Ramos (cell line): Measurements from ENCODE around the gene SMIM35.
"Not testable (repeated sequence)": the region's sequence is repeated elsewhere in the genome, so short reads cannot be mapped to it uniquely, and the experiment has no call there.

Experiments used
- in situ Hi-C: fragments of 300-500 bp; cut with MboI; formaldehyde crosslinking; loops from one replicate; pipeline ENCODE4 v1.14.3; 2022; ENCODE audit warnings: low sequenced_read_pairs; ENCODE audit not compliant: unreplicated experiment

The SMIM35 gene

DNA sequence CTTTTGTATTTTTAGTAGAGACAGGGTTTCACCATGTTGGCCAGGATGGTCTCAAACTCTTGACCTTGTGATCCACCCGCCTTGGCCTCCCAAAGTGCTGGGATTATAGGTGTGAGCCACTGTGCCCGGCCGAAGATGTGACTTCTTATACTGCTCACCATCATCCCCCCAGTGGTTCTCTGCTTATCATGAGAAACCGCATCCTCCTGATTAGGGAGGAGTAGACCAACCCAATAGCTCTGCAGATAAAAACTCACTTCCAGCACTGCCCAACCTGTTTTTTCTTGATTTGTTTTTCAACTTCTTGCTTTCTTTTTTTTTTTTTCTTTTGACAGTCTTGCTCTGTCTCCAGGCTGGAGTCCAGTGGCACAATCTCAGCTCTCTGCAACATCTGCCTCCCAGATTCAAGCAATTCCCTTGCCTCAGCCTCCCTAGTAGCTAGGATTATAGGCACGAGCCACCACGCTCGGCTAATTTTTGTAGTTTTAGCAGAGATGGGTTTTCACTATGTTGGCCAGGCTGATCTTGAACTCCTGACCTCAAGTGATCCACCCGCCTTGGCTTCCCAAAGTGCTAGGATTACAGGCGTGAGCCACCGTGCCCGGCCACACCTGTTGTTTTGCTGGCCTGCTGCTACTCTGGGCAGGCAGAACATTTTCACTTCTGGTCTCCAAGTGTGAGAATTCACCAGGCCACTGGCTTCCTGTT, 79.0 kb downstream of the SMIM35 start:
- in situ Hi-C loops = not testable (repeated sequence)

DNA sequence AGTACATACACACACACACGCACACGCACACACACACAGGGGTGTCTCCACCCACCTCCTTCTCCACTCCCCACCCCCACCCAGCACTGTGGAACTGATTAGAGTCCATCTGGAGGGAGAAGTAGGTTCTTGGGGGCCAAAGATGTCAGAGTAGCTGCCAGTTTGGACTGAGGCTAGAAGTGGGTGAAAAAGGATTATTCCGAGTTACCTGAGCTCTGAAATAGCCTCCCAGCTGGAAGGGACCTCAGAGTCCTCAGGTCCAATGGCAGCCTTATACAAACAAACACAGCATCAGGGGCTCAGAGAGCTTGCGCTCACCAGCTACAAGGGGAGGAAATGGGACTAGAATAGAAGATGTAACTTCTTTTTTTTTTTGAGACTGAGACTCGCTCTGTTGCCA, 79.7 kb downstream of the SMIM35 start:
- in situ Hi-C loops = no loop called here

DNA sequence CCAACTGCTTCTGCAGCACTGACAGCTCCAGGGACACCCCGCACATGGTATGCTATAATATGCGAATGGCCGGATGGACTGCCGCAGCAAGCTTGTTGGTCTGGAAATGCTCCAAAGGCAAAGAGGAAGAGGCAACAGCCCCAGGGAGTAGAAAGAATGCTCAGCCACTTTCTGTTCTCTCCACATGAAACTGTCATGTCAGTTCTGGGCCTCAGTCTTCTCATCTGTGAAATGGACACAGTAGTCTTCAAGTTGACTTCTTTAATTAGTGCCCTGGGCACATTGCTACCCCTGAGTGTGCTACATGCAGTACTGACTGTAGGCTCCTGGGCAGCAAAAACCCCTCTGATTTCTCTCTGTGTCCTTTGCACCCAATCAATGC, 80.6 kb downstream of the SMIM35 start:
- in situ Hi-C loops = no loop called here

DNA sequence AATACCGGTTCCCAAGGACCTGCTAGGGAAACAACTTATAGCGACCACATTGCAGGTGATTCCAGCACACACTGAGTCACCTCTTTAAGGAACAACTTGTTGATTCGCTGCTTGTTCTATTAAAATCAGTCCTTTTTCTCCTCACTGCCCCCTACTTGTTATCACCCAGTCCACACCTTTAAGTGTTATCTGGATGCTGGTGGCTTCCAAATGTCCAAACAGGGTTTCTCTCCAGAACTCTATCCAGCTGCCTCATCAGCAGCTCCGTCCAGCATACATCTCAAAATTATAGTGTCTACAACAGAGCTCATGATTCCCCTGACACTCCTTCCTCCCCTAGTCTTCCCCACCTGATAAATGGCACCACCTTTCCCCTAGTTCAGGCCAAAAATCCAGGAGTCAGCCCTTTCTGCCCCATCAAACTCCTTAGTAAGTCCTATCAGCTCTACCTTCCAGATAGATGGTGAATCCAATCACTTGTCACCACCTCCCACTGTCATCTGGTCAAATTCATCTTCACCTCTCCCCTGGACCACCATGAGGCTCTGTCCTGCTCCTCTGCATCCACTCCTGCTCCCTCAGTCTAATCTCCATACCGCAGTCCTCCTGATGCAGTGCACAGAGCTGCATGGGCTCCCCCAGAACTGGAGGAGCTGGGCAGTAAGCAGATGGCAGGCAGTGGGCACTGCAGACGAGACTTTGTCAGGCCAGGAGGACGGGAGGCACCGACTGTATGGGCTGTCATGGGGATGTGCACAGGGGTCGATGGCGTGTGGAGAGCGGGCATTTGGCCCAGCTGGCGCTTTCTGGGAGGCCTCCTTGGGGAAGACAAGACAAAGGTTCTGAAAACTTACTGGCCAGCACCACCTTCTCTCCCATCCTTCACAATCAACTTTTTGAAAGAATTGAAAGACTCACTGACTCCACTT, 81.3 kb downstream of the SMIM35 start:
- in situ Hi-C loops = no loop called here

DNA sequence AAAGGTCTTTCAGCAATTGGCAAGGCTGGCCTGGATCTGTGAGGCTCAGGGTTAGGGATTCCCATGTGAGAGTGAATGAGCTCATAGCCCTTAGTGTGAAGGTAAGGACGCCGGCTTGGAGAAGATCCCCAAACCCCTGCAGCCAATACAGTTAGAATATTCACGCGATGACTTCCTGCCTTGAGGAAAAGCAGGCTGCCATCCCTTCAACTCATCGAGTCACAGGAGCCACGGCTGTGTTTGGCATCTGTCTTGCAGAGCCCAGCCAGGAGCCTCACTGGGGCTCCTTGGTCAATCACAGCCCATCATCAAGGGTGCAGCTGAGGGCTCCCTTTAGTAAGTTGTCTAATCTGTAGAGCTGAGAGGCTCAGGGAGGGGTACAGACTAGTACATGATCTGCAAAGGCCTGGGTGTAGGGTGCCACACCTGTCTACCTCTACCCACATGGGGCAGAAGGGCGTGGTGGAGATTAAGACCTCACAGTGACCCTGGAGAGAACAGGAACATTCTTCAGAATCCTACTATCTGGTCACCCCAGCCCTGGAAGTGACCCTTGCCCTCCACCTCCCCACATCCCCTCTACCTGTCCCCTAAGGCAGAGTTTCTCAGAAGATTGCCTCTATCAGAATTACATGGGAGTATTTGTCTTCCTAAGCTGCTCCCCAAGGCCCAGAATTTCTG, 82.1 kb downstream of the SMIM35 start:
- in situ Hi-C loops = no loop called here

DNA sequence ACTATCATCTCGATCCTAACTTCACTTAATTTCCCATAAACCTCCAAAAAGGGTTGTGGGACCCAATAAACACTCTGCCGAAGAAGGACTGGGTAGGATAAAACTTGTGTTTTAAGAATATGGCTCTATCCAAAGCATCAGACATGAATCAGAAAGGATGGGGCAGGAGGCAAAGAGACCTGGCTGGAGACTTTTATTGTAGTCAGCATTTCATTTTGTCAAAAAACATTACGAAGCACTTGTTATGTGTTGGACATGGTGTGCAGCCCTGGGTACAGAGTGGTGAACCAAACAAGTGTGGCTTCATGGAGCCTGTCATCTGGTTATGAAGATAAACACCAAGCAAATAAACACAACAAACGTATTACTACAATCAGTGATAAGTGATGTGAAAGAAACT, 83.3 kb downstream of the SMIM35 start:
- in situ Hi-C loops = no loop called here

DNA sequence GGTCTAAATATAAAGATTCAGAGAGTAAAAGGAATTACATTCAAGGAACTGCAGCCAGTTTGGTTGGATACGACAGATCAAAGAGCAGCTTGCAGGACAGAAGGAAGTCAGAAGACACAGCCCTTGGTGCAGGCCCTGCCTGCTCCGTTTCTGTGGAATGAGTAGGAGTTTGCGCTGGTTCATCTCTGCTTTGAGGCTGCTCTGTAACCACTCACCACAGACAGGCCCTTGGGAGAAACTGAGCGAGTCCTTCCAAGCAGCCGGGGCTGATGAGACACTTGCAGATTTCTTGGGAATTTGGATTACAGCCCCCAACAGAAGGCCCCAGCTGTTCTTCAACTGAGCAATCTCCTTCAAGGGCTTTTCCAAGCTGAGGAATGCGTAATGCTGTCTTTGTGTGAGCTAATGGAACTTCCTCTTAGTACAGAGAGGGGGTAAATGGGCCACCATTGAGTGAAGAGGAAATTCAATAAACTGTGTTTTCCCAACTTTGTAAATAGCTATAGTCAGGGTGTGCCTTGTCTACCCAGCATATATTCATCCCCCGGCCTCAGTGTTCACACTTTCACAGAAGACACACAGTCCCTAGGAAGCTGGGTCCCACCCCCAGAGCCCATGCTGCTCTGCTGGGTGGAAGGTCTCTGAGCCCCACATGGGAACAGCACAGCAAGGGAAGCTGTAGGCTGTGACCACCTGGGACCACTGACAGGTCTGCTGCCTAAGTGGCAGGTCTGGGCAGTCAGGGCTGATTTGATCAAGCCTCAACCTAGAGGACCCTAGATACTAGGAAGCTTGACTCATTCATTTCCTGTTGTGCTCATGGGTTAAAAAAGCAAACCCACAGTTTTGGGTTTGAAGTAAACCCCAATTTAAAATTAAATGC, 84.0 kb downstream of the SMIM35 start:
- in situ Hi-C loops = no loop called here

DNA sequence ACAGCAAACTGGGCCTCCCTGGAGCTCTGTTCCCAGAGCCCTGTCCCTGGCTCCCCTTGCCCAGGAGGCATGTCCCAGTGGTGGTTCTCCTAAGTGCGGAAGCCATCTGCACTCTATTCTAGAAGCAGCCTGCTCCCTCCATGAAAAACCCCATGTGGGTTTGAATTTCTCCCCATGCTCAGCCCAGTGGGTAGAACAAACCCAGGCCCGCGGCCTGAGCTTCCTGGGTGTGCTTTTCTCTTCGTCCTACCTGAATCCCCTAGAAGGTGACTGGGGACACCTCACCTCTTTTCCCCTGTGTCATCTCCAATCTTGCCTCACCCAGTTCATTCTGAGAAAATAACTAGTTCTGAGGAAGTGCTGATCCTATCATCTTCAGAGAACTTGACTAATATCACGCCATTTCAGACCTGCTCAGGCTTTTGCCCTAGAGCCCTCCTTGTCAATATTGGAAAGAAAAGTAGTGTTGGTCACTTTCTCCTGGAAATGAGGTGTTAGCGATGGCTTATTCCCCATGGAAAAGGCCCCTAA, 84.7 kb downstream of the SMIM35 start:
- in situ Hi-C loops = no loop called here

DNA sequence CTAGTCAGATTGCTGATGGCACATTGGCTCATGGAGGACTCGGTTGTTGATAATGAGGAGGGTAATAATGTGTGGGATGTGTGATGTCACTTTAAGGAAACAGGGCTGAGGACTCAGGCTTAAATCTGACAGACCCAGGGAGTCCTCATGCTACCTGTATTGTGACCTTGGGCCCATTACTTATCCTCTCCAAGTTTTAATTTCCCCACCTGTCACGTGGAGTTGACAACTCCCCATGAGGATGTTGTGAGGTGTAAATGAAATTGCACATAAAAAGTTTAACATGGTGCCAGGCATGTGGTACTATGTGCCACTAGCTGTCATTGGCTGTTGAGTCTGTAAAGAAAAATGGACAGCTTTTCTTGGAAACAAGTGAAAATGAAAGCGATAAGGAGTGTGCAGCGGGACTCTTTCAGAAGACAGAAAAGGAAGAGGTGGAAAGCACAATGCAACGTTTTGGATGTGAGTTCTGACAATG, 85.2 kb downstream of the SMIM35 start:
- in situ Hi-C loops = no loop called here

DNA sequence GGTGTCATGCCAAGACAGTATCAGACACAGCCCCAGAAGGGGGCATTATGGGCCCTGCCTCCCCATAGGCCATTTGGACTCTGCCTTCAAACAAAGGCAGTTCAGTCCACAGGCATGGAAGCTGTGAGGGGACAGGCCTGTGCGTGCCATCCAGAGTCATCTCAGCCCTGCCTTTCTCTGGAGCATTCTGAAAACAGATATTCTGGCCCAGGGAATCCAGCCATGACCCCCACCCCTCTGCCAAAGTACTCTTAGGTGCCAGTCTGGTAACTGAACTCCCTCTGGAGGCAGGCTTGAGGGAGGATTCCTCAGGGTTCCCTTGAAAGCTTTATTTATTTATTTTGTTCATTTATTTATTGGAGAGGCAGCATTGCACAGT, 85.9 kb downstream of the SMIM35 start:
- in situ Hi-C loops = no loop called here

DNA sequence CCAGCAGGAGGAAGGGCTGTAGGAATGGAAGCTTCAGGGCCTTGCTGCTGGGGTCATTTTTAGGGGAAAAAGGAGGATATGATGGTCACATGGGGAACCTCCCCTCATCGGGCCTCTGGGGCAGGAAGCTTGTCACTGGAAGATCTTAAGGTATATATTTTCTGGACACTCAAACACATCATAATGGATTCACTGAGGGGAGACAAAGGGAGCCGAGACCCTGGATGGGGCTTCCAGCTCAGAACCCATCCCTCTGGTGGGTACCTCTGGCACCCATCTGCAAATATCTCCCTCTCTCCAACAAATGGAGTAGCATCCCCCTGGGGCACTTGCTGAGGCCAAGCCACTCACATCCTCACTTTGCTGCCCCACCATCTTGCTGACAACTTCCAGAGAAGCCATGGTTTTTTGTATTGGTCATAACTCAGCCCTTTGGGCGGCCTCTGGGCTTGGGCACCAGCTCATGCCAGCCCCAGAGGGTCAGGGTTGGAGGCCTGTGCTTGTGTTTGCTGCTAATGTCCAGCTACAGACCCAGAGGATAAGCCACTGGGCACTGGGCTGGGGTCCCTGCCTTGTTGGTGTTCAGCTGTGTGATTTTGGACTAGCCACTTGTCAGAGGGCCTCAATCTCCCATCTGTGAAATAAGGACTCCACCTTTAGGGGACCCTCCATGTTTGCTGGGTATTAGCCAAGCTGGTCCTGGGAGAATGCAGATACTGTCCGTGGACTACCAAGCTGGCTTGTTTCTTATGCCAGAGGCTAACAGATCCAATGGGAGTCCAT, 86.5 kb downstream of the SMIM35 start:
- in situ Hi-C loops = no loop called here

DNA sequence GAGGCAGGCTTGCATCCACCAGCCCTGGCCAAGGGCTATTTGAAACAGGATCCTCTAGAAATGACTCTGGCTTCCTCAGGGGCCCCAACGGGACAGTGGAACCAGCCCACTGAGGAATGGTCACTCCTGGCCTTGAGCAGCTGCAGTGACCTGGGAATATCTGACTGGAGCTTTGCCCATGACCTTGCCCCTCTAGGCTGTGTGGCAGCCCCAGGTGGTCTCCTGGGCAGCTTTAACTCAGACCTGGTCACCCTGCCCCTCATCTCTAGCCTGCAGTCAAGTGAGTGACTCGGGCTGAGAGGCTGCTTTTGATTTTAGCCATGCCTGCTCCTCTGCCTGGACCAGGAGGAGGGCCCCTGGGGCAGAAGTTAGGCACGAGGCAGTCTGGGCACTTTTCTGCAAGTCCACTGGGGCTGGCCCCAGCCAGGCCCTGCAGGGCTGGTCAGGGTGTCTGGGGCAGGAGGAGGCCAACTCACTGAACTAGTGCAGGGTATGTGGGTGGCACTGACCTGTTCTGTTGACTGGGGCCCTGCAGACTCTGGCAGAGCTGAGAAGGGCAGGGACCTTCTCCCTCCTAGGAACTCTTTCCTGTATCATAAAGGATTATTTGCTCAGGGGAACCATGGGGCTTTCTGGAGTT, 87.3 kb downstream of the SMIM35 start:
- in situ Hi-C loops = no loop called here

DNA sequence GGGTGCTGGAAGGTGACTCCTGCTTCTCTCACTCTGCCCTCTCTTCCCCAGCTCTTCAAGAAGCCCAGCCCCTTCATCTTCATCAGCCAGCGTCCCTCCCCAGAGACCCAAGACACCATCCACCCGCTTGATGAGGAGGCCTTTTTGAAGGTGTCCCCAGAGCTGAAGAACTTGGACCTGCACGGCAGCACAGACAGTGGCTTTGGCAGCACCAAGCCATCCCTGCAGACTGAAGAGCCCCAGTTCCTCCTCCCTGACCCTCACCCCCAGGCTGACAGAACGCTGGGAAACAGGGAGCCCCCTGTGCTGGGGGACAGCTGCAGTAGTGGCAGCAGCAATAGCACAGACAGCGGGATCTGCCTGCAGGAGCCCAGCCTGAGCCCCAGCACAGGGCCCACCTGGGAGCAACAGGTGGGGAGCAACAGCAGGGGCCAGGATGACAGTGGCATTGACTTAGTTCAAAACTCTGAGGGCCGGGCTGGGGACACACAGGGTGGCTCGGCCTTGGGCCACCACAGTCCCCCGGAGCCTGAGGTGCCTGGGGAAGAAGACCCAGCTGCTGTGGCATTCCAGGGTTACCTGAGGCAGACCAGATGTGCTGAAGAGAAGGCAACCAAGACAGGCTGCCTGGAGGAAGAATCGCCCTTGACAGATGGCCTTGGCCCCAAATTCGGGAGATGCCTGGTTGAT, 88.0 kb downstream of the SMIM35 start:
- in situ Hi-C loops = no loop called here

DNA sequence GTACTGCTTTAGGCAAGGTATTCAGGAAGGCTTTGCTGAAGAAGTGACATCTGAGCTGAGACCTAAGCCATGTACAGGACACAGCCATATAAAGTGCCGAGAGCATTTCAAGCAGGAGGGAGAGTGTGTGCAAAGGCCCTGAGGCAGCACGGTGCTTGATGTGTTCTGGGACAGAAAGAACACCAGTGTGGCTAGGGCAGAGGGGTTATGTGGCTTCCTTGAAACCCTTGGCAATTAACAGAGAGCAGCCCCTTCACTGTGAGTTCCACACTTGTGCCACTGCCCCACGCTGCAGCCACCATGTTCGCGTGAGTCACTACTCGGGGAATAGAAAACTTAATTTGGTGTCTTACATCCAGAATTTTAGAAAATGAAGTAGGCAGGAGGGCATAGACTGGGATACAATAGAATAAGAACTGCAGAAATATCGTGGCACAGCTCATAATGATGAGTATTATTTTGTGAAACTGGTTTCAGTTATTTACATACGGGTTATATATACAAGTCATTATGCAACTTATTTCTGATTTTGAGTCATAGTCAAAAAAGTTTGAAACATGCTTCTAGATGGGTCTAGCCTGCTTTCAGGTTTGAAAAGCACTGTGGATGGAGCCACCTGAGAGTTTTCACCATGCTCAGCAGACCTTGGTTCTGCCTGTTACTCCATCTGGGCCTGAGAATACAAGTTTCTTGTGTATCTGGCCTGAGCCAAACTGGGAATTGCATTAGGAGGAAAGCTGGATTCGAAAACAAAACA, 88.8 kb downstream of the SMIM35 start:
- in situ Hi-C loops = no loop called here

DNA sequence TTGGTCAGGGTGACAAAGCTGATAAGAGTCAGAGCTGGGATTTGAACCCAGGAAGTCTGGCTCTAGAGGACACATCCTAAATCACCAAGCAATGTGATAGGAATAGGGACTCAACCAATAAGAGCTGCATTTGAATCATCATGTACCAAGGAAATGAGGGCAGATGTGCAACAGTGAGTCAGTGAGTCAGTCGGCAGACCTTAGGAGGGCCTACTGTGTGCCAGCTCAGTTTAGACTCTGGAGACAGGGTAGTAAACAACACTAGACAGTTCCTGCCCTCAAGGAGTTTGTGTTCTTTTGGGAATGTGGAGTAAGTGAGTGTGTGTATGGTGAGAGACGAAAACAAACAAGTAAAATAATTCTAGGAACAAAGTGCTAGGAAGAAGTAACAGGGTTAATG, 89.4 kb downstream of the SMIM35 start:
- in situ Hi-C loops = no loop called here

DNA sequence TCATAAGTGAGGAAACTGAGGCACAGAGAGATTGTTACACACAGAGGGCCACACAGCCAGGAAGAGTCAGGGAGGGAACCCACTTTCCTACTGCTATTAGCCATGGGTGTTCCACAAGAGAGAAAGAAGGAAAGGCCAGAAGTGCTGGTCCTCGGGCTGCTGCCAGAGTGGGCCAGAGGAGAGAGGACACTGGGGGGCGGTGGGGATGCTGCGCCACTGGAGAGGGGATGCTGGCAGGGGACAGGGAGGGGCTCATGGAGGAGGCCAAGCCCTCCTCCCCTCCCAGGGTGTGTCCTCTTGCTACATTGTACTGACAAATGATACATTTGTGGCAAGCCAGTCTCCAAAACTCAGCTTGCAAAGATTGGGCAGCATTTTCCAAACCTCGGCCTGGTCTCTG, 90.7 kb downstream of the SMIM35 start:
- in situ Hi-C loops = no loop called here

DNA sequence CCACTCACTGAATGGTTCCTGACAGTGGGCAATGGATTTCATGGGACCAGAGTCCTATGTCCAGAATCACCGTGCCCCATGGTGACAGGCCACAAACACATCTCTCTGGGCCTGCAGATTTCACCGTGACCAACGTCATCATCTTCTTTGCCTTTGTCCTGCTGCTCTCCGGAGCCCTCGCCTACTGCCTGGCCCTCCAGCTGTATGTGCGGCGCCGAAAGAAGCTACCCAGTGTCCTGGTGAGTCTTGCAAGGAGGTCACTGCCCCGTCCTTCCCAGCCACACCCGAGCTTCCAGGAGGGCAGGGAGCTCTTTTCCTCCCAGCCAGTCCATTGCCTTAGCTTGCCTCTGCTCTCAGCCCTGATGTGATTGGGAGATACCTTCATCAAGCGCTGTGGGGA, 91.3 kb downstream of the SMIM35 start:
- in situ Hi-C loops = no loop called here
